ENCODE results near the gene MAD1L1.

Gene MAD1L1

DNA sequence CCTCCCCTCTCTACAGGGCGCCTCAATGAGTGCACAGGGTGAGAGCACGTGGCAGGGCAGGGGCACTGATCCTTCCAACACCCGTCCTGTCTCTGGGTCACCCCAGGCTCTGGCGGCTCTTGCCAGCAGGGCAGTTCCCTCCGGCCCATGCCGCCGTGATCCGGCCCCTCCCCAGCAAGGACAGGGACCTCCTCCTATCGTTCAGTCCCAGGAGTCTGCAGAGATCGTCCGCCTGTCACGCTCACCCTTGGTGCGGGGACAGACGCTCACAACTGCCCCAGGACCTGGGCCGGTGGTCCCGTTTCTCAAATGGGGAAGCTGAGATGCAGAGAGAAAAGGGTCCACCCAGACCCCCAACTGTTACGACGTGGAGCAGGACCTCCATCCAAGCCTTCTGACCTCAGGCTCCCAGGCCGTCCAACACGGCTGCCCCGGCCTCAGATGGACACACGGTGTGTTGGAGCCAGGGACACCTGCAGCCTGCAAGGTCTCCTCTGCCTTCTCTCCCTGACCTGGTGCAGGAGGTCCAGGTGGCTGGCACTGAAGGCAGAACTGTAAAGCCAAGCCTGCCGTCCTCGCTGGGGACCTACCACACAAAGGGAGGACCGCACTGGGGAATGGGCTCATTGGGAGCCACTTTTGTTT lies 313.7 kb downstream of the MAD1L1 start:
- Histone ChIP-seq H2AFZ (ENCODE audit: low read depth) (no peak overlapping the region), H3K4me3 (IDR thresholded peaks at IDR 0.05; ENCODE audit: insufficient read depth, low read depth, low read length) (no peak overlapping the region), H3K79me2 (ENCODE audit: insufficient read depth, low read depth) (no peaks in the 10 kb centered on the region), H3K27ac (no peak overlapping the region), H3K36me3 (ENCODE audit: insufficient read depth) (no peaks in the 10 kb centered on the region), H3K27me3 (ENCODE audit: insufficient read depth, low read depth) (no peaks in the 10 kb centered on the region), H3K4me1 (ENCODE audit: low read depth, poor library complexity, severe bottlenecking) (no peaks in the 10 kb centered on the region), H3K9ac (no peak overlapping the region), H4K20me1 (ENCODE audit: insufficient read depth) (no peaks in the 10 kb centered on the region), H3K4me2 (no peak overlapping the region)
- TF ChIP-seq, protein P1, sequence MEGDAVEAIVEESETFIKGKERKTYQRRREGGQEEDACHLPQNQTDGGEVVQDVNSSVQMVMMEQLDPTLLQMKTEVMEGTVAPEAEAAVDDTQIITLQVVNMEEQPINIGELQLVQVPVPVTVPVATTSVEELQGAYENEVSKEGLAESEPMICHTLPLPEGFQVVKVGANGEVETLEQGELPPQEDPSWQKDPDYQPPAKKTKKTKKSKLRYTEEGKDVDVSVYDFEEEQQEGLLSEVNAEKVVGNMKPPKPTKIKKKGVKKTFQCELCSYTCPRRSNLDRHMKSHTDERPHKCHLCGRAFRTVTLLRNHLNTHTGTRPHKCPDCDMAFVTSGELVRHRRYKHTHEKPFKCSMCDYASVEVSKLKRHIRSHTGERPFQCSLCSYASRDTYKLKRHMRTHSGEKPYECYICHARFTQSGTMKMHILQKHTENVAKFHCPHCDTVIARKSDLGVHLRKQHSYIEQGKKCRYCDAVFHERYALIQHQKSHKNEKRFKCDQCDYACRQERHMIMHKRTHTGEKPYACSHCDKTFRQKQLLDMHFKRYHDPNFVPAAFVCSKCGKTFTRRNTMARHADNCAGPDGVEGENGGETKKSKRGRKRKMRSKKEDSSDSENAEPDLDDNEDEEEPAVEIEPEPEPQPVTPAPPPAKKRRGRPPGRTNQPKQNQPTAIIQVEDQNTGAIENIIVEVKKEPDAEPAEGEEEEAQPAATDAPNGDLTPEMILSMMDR (conservative IDR thresholded peaks at IDR 0.05; ENCODE audit: low read depth, low read length) = no peak

DNA sequence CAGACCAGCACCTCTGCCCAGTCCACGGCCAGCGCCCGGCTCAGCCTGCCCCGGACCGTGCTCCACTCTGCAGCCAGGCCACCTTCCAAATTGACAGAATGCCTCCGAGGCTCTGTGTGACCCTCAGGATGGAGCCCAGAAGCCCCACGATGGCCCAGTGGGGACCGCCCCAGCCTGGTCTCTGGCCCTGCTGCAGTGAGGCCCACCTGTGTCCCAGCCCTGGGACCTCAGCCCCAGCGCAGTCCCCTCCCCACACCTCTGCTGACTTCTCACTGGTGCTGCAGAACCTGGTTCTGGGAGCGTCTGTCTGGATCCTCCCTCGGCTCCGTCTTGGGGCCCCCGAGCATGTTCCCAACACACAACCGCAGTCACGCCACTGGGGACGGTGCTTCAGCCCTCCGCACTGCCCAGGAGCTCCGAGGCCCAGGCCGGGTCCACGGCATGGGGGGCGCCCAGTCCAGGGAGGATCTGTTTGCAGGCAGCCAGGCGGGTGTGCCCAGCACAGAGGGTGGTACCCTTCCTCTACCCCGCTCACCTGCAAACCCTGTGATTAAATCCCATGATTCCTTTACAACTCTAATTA lies 314.6 kb downstream of the MAD1L1 start:
- Histone ChIP-seq H3K4me1 (ENCODE audit: low read depth, poor library complexity, severe bottlenecking) (no peaks in the 10 kb centered on the region), H2AFZ (ENCODE audit: low read depth) (no peak overlapping the region), H3K79me2 (ENCODE audit: insufficient read depth, low read depth) (no peaks in the 10 kb centered on the region), H4K20me1 (ENCODE audit: insufficient read depth) (no peaks in the 10 kb centered on the region), H3K4me2 (no peak overlapping the region), H3K4me3 (IDR thresholded peaks at IDR 0.05; ENCODE audit: insufficient read depth, low read depth, low read length) (no peak overlapping the region), H3K36me3 (ENCODE audit: insufficient read depth) (no peaks in the 10 kb centered on the region), H3K27me3 (ENCODE audit: insufficient read depth, low read depth) (no peaks in the 10 kb centered on the region), H3K9ac (no peak overlapping the region), H3K27ac (no peak overlapping the region)
- TF ChIP-seq, protein P1 (conservative IDR thresholded peaks at IDR 0.05; ENCODE audit: low read depth, low read length) = no peak

DNA sequence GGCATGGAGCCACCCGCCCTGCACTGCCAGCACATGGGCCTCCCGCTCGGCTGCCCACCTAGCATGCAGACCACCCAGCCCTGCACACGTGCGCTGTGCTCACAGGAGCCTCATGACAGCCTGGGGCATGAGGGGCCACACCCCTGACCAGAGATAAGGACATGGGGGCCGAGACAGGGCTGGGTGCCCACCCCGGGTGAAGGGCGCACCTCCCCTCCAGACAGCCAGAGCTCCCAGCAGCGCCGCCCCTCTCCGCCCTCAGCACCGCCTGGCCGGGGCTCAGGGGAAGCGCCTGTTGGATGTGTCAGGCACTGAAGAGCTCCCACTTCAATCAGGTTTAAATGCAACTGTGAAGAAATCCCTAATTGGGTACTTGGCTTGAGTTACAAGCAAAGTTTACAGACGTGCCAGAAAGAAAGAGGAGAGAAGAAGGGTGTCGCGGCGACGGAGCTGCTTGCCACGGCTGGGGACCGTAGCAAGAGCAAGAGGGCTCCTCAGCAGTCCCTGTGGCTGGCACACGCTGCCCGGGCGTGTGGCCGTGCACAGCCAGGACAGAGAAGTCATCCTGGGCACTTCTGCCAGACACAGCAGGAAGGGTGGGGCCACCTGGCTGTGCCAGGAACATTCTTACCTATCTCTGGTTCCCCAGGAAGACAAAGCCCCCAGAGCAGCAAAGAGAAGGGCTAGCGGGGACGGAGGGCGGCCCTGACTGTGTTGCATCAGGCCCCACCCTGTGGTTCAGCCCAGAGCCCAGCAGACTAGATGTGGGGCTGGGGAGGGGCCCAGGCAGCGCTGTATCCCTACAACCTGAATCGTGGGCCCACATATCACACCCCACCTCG lies 315.3 kb downstream of the MAD1L1 start:
- no peak overlapping the region for H3K4me3 ChIP-seq (IDR thresholded peaks at IDR 0.05; ENCODE audit: insufficient read depth, low read depth, low read length)
- TF ChIP-seq, protein P1 (conservative IDR thresholded peaks at IDR 0.05; ENCODE audit: low read depth, low read length) = no peak

DNA sequence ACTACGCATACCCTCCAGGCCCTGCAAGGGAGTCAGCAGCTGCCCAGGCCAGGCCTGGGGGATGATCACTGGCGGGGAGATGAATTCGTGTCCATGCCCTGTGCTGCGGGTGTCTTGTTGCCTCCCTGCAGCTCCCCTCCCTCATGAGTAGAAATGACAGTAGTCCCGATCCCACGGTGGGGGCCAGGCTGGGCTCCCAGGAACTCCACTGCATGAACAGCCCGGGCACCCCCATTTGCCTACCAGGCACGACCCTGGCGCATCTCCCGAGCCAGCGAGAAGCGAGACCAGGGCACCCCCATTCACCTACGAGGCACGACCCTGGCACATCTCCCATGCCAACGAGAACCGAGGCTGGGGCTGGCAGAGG lies 316.2 kb downstream of the MAD1L1 start:
- Histone ChIP-seq H3K4me2 (no peak overlapping the region), H3K27ac (no peak overlapping the region), H3K27me3 (ENCODE audit: insufficient read depth, low read depth) (no peaks in the 10 kb centered on the region), H3K4me1 (ENCODE audit: low read depth, poor library complexity, severe bottlenecking) (no peaks in the 10 kb centered on the region), H3K36me3 (ENCODE audit: insufficient read depth) (no peaks in the 10 kb centered on the region), H3K79me2 (ENCODE audit: insufficient read depth, low read depth) (no peaks in the 10 kb centered on the region), H2AFZ (ENCODE audit: low read depth) (no peak overlapping the region), H3K4me3 (IDR thresholded peaks at IDR 0.05; ENCODE audit: insufficient read depth, low read depth, low read length) (no peak overlapping the region), H4K20me1 (ENCODE audit: insufficient read depth) (no peaks in the 10 kb centered on the region), H3K9ac (no peak overlapping the region)
- TF ChIP-seq, protein P1 (conservative IDR thresholded peaks at IDR 0.05; ENCODE audit: low read depth, low read length) = no peak

More for the DNA sequence above, 315.3 kb downstream of the MAD1L1 start:
- Histone ChIP-seq H4K20me1 (ENCODE audit: insufficient read depth) (no peaks in the 10 kb centered on the region), H3K27me3 (ENCODE audit: insufficient read depth, low read depth) (no peaks in the 10 kb centered on the region), H3K9ac (no peak overlapping the region), H3K79me2 (ENCODE audit: insufficient read depth, low read depth) (no peaks in the 10 kb centered on the region), H3K27ac (no peak overlapping the region), H3K4me2 (no peak overlapping the region), H2AFZ (ENCODE audit: low read depth) (no peak overlapping the region), H3K4me1 (ENCODE audit: low read depth, poor library complexity, severe bottlenecking) (no peaks in the 10 kb centered on the region), H3K36me3 (ENCODE audit: insufficient read depth) (no peaks in the 10 kb centered on the region)
